ENCODE results near the gene GALNT18.
A peak's percentile ranks its signal among the peaks of the same experiment; 100 is the strongest.
"Not testable (repeated sequence)": the region's sequence is repeated elsewhere in the genome, so short reads cannot be mapped to it uniquely, and the experiment has no call there.

The GALNT18 gene

DNA sequence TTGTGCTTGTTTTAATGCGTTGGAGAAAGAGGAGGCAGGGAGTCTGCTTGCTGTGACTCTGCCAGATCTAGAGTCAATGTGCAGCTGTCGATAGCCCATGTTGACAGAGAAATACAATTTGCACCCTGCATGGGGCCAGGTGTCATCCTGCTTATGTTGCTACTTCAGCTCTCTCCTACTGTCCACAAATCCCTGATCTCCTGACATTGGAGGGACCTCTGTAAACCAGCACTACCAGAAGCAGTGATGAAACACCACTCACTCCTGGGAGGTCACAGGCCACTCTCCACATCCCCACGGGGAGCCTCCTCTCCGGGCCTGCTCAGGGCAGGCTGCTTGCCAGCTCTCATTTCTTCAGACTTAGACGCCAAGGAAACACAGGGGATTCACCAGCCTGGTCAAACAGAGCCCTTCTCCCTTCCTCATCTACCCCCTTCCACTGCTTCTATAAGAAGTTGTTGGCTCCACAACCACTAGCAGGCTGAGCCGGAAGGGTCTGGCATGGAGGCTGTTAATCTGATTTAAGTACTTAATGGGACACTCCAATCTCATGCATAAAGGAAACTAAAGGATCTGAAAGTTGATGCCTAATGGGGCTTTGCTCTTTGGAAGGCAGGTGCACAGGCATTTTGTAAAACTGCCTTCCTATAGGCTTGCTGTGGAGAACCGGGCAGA, 238.8 kb downstream of the GALNT18 start:
- no peak for DNase-seq (ENCODE audit: low read depth)

GRCh38 chr11:11381471-11382105, 240.2 kb downstream of the GALNT18 start:
- DNase-seq (ENCODE audit: low read depth): no peak

GRCh38 chr11:11380883-11381282, 240.9 kb downstream of the GALNT18 start:
- no peak for DNase-seq (ENCODE audit: low read depth)

DNA sequence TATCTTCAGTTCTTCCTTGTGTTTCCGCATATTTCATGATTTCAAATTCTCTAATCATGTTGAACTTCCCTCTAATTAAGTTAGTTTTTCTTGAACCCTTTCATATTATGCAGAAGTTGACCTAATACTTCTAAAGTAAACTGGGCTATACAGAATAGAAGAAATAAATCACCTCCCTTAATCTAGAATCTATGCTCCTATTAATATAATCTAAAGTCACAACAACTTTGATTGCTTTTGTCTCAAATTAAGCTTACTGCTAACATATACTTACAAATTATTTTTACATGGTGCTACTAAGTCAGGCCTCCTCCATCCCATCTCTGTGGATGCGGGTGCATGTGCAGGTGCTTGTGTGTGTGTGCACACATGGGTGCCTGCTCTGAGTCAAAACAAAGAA, 241.5 kb downstream of the GALNT18 start:
- no peak for DNase-seq (ENCODE audit: low read depth)

DNA sequence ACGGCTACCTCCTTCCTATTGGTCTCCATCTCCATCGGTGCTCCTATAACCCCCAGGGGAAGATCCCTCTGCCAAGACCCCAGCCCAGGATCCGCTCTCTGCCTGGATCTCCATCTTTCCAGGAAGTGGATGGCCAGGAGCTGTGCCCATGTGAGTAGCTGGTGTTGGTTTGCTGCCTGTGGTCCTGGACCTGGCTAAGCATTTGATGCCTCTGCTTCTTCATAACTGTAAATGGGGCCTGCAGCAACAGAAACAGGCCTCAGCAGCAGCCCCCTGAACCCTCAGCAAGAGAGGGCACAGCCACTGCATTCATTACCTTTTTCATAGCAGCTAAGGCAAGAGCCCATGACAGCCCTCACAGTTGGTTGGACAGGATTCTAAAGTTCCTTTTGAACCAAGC, 242.1 kb downstream of the GALNT18 start:
- DNase-seq (ENCODE audit: low read depth): no peak

DNA sequence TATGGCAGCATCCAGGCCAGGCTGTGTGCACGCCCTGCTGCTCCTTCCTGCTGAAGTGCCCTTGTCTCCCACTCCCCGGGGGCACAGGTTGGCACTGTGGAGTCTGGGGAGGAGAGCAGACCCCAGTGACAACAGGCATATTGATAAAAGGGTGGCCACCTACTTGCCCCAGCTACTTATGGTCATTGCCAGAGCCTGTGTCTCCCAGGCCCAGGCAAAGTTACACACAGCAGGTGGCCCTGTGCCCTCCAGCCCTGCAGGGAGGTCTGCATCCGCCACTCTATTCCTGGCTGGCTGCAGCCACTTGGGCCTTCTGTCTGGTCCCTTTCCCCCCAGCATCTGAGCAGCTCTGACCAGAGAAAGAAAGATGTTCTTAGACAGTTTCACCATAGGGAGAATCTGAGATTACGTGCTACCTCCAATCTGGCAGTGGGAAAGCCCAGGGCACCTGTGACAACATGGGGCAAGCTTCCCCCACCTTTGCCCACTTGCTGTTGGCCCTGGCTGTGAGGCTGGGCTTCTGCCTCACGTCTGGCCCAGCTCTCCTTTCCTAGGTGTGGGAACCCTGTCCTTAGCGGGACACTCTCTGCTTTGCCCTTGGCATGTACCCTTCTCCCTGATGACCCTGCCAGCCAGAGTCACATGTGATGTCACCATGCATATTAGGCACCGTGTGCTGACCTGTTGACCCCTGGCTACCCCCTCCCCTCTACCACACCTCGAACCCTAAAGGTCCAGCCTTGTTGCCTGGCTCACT, 243.4 kb downstream of the GALNT18 start:
- DNase-seq (ENCODE audit: low read depth): no peak

DNA sequence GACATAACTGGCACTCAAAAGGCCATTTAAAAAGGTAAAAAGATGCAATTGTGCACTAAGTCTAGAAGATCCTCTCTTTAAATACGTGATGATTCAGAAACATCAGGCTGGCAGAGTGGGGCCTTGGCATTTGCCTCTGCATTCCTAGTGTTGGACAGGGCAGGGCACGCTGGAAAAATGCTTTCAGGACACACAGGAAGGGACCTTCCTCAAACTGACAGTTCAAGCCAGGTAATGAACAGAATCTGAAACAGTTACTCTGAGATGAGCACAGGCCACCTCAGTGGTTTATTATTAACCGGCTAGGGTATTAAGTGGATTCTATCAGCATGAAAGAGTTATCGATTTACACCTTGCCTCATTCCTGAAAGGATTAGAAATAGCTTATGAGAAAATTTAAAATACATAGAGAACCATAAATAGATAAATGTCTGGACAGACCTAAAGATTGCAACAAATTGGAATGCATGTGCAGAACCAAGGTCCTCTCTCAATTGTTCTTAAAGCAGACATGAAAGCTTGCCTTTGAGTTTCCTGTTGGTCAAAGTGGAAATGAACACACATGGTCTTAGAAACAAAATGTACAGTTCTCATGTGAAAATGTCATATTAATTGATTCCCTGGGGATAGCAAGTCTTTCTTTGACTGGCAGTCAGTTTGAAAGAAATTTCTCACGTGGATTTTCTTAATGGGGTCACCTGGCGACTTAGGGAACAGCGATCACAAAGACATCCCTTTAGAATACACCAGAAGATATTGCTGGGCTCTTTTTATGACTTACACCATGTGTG, 247.3 kb downstream of the GALNT18 start:
- DNase-seq (ENCODE audit: low read depth): no peak

DNA sequence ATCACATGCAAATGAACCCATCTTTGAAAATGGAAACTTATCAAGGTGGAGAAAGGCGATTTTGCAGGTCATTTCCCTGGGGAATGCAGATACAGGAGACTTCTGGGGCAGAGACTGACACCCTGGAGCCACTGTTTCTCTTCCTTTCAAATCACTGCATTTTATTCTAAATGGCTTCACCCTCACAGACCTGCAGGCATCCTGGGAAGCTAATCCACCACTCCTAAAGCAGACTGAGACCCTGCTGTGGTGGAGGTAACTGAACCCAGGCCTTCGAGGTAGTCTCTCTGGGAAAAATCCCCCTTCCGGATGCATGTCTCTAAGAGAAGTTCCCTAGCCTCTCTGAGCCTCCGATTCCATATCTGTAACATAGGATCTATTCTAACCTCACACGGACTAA, 247.9 kb downstream of the GALNT18 start:
- no peak for DNase-seq (ENCODE audit: low read depth)

GRCh38 chr11:11372461-11372860, 249.3 kb downstream of the GALNT18 start:
- no peak for DNase-seq (ENCODE audit: low read depth)

GRCh38 chr11:11370962-11371303, 250.9 kb downstream of the GALNT18 start:
- DNase-seq (ENCODE audit: low read depth): no peak

DNA sequence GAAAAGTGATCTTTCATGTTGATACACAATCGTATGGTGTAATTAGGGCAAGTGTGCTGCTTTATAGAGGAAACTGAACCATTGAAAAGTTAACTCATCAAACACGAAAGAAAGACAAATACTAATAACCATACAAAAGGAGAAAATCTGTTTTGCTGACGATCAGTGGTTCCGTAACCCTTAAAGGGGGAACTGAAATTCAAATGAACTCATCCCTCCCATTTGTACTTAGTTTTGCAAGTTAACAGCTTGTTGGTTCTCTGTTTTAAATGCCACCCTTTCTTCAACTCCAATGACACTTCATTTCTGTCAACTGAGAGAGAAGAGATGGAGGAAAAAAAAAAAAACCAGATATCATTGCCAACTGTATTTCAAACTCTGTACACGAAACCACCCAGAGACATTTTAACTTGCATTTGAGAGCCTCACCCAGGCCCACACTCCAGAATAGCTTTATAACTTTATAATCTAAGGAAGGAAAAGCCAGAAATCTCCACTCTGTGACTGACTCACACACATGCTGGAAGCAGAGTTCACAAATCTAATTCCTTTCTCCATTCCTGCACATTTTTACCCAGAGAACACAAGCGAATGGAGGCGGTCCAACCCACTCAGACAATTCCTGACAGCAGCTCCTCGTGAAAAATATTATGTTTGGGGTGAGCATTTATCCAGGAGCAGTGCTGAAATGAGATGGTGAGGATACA, 251.4 kb downstream of the GALNT18 start:
- DNase-seq (ENCODE audit: low read depth): no peak

DNA sequence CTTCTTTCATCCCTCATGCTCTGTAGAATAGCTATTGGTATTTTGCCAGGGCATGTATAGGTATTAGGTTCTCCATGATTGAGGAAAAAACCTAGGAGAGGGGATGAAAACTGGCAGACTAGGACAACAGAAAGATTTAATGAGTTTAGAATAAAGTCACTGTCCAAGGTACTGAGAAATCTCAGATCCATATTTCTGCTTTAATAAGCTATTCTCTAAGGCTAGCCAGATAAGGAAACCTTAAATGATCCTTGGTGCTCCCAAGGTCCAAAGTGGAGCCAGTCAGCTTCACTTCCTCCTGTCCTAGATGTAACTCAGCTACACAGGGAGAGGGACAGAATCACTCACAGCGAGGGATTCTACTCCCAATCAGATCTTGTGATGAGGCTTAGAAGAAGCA, 255.0 kb downstream of the GALNT18 start:
- DNase-seq (ENCODE audit: low read depth): no peak

- no peak for DNase-seq (ENCODE audit: low read depth)
These were observed 258.1 kb downstream of the GALNT18 start for GRCh38 chr11:11363674-11364073.

DNA sequence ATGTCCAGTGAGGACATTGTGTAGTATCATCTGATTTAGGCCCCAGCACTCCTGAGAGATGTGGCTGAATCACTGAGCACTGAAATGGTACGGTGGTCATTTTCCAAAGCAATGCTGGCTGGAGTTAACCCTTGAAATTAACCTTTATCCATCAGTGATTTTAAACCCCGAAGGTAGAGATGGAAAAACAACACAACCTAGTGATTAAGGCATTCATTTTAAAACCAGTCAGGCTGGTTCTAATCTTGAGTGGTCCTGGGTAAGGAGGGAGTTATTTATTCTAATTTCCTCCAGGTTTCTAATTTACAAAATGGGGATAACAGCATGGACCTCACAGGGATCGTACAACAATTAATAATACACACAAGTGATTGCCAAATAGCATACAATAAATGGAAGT, 262.2 kb downstream of the GALNT18 start:
- no peak for DNase-seq (ENCODE audit: low read depth)

GRCh38 chr11:11356842-11357241, 265.0 kb downstream of the GALNT18 start:
- DNase-seq (ENCODE audit: low read depth): no peak

- not testable (repeated sequence) for DNase-seq (ENCODE audit: low read depth)
These were observed 268.9 kb downstream of the GALNT18 start, which contains the start of gene CSNK2A3 for GRCh38 chr11:11352878-11353277. TSS of gene CSNK2A3 (minus strand) at chr11:11353250. CDS start at chr11:11353119, 131 bp downstream.

DNA sequence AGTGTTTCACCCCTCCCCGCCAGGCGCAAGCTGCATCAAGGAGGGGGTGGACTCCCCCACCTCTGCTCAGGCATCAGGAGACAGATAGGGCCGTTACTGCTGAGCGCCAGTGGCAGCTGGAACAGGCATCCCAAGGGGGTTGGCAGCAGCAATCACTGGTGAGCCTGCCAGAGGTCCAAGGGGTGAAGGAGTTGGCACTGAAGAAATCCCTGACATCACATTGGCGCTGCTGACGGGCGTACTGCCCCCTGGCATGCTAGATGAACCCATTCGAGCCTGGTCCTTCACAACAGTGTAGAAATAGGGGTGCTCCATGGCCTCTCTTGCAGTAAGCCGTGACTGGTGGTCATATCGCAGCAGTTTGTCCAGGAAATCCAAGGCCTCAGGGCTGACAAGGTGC, 270.0 kb downstream of the GALNT18 start:
- DNase-seq (ENCODE audit: low read depth): not testable (repeated sequence)

GRCh38 chr11:11351042-11351586, 270.7 kb downstream of the GALNT18 start:
- no peak for DNase-seq (ENCODE audit: low read depth)

DNA sequence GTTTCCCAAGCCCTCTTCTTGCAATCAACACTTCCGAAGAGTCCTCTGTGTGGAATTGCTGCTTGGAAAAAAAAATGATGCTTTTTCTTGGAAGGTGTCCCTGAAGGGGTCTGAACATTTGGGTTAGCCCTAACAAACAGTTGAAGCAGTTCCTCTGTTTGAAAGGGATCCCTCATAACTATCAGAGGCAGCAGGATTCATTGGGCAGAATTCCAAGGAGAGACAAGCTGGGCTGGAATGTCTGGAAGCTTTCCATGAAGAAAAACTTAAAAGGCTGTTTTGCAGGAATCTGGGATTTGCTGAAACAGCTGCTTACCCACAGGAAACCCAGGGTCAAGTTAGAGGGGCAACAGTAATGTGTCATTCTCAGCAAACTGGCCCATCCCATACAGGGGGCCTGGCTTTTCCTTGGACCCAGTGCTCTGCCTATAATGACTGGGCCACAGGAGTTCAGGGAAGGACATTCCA, 271.9 kb downstream of the GALNT18 start:
- DNase-seq (ENCODE audit: low read depth): peak; percentile 70

- DNase-seq (ENCODE audit: low read depth): no peak
These were observed 272.5 kb downstream of the GALNT18 start for GRCh38 chr11:11349106-11349825.

DNA sequence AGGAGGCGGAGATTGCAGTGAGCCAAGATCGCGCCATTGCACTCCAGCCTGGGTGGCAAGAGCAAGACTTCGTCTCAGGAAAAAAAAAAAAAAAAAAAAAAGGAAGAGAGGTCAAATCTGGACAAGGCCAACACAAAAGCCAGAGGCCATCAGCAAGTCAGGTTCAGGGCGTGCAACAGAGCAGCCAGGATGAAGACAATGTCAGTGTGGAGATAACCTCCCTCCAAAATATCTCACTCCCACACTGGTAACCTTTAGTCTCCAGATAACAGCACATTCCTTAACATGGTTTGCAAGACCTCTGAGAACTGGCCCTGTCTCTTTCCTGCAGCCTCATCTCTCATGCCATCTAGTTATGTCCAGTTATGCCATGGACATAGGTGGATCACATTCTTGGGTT, 273.5 kb downstream of the GALNT18 start:
- no peak for DNase-seq (ENCODE audit: low read depth)

All from stromal cell of bone marrow (primary cell).